ENCODE data around the gene VAPA.
A peak's percentile ranks its signal among the peaks of the same experiment; 100 is the strongest.

The VAPA gene

DNA sequence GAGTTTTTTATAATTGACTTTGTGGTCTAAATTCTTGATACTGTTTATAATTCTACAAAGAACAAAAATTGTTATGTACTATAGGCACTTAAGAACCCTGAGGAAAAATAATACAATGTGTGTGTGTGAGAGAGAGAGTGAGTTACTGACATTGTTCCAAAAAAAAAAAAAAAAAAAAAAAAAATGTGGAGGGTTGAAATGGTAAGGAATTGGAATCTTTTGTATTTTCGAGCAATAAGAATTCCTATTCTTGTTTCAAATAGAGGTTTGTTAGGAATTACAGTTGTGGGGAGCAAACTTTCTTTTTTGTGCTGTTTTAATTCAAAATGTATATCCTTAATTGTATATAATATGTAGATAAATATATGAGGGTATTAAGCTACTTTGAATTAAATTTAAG, 45.7 kb downstream of the VAPA start:
- H3K4me3 ChIP-seq (replicated peaks; ENCODE audit: low read depth, low read length) = no peak overlapping the region

DNA sequence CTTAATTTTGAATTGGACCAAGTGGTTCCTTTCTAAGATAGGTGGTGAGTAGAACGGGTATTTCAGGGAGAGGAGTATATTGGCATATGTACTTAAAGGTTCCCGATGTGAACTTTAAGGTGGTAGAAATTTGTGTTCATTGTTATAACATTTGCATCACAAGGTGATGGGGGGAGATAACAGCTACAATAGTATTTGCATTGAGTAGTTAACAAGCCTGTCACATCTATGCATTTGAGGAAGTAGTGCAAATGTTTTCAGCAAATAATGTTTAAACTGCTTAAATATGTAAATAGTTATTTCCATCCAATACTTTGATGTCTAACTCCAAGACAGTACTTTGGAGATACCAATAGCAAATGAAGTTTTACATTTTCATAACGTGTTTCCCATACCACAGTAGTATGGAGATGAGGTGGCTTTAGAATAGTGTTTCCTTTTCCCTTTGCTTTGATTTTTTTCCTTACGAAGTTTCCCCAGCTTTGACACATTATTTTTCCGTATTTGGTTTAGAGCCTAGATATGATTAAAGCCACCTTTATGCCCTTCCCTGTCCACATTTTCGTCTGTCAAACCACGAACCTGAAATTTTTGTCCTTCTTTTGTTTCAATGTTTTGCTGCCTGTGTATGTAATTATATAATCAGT, 46.6 kb downstream of the VAPA start:
- TF ChIP-seq, protein P1, sequence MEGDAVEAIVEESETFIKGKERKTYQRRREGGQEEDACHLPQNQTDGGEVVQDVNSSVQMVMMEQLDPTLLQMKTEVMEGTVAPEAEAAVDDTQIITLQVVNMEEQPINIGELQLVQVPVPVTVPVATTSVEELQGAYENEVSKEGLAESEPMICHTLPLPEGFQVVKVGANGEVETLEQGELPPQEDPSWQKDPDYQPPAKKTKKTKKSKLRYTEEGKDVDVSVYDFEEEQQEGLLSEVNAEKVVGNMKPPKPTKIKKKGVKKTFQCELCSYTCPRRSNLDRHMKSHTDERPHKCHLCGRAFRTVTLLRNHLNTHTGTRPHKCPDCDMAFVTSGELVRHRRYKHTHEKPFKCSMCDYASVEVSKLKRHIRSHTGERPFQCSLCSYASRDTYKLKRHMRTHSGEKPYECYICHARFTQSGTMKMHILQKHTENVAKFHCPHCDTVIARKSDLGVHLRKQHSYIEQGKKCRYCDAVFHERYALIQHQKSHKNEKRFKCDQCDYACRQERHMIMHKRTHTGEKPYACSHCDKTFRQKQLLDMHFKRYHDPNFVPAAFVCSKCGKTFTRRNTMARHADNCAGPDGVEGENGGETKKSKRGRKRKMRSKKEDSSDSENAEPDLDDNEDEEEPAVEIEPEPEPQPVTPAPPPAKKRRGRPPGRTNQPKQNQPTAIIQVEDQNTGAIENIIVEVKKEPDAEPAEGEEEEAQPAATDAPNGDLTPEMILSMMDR (IDR thresholded peaks at IDR 0.05; ENCODE audit: low read length, missing control alignments) = no peak
- H3K4me3 ChIP-seq (replicated peaks; ENCODE audit: low read depth, low read length) = no peak overlapping the region
- no peak for DNase-seq (ENCODE audit: low read depth)

More for the DNA sequence above, 45.7 kb downstream of the VAPA start:
- no peak for DNase-seq (ENCODE audit: low read depth)
- TF ChIP-seq, protein P1 (IDR thresholded peaks at IDR 0.05; ENCODE audit: low read length, missing control alignments) = no peak

DNA sequence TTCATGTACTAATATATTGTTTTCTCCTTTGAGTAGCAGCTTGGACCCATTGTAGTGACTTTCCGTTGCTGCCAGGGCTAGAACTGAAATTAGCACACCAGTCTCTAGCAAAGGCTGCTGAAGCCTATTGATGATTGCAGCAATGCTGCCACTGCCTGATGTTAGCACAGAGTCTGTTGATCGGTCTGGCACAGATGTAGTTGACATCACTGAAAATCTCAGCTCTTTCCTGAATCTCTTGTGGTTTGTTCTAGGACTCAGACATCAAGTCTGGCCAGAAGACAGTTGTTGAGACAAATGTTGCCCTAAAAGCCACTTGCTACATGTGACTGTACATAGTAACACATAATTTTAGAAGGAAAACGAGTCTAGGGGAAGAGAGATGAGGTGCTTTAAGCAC, 47.2 kb downstream of the VAPA start:
- DNase-seq (ENCODE audit: low read depth) = peak; percentile 59
- TF ChIP-seq, protein P1 (IDR thresholded peaks at IDR 0.05; ENCODE audit: low read length, missing control alignments) = no peak
- H3K4me3 ChIP-seq (replicated peaks; ENCODE audit: low read depth, low read length) = no peak overlapping the region

DNA sequence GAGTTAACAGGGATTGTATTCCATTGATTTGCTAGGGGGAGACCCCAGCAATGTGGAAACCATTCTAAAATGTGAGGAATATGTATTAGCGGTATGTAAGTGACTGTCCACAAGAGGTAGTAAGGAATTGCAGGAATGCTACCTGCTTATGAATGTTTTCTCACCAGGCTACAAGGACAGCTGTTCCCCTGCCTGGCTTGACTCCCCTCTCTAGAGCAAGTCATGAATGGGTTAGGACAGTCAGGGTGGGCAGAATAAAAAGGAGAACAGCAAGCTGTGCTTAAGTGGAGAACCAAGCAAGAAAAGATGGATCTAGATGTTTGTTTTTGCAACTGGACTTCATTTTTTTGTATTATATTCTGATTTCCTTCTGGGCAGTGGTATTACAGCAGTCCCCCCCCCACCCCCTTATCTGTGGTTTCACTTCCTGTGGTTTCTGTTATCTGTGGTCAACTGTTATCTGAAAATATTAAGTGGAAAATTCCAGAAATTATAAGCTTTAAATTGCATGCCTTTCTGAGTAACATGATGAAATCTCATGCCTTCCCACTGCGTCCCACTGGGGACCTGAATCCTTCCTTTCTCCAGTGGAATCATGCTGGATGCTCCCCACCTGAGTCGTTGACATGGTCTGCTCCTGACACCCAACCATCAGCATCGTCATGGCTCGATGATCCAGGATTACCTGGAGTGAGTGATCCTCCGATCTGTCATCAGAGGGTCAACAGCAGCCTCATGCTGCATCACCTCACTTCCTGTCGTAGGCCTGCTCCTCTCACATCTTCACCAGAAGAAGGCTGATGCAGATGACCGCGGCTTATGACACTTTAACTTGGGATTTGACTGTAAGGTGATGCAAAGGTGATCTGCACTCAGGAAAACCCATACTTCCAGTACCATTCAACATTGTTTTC, 52.2 kb downstream of the VAPA start:
- no peak overlapping the region for H3K4me3 ChIP-seq (replicated peaks; ENCODE audit: low read depth, low read length)
- TF ChIP-seq, protein P1 (IDR thresholded peaks at IDR 0.05; ENCODE audit: low read length, missing control alignments) = peak; percentile 2
- DNase-seq (ENCODE audit: low read depth) = peak; percentile 66

DNA sequence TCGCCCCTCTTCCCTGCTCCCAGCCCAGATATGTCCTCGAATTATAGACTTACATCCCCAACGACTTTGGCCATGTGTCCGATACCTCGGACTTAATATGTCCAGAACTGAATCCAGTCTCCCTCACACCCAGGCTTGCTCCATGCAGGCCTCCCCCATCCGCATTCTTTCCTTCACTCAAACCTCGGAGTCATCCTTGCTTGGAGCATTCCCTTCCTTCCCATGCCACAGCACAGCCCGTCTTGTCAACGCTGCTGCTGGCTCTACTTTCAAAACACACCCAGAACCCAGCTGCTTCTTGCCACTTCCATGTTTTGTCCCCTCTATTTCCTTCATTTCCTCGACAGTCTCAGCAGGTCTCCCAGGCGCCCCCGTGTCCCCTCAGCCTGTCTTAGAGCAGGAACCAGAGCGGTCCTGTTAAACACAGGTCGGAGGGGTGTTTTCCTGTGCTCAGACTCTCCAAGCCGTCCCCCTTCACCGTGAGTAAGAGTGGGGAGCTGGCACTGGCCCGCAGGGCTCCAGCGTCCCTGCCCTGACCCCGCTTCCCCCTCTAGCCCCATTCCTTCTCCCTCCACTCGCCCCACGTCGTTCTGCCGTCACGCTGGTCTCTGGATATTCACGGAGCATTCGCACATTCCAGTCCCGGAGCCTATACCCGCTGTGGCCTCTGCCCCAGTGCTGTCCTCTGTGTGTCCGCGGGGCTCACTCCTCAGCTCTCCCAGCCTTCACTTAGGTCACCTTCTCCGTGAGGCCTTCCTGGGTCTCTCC, 54.4 kb downstream of the VAPA start:
- DNase-seq (ENCODE audit: low read depth) = no peak
- H3K4me3 ChIP-seq (replicated peaks; ENCODE audit: low read depth, low read length) = no peak overlapping the region
- TF ChIP-seq, protein P1 (IDR thresholded peaks at IDR 0.05; ENCODE audit: low read length, missing control alignments) = no peak

DNA sequence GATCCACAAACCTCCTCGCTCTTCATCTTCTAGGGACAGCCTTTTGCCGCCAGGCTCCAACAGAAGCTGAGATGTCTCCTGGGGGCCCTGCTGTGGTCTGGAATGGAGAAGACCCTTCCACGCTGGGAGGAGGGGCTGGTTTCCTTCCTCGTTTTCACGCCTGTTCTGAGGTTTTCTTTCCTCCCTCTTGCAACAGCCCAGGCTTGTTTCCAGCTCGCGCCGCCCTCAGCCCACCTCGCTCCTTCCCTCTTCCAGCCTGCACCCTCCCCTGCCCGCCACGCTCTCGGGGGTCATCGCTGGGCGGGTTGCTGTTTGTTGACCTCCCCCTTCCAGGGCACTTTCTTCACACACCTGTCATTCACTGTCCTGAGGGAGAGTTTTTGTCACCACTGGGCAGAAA, 55.4 kb downstream of the VAPA start:
- TF ChIP-seq, protein P1 (IDR thresholded peaks at IDR 0.05; ENCODE audit: low read length, missing control alignments) = no peak
- H3K4me3 ChIP-seq (replicated peaks; ENCODE audit: low read depth, low read length) = no peak overlapping the region
- no peak for DNase-seq (ENCODE audit: low read depth)
